HG03571 (cell line): ENCODE measurements around the gene AMZ2.

Source experiments
- ATAC-seq: cut with Tn5 transposase; IDR thresholded peaks from one replicate; pipeline ENCODE4 v1.9.1; 2021; ENCODE audit not compliant: unreplicated experiment

The AMZ2 gene

GRCh38 chr17:68290268-68290954 is 42.6 kb downstream of the AMZ2 start:
- ATAC-seq = no peak

GRCh38 chr17:68290955-68291835 is 43.4 kb downstream of the AMZ2 start, which contains the start of the genes ARSG and SLC16A6:
TSS of gene ARSG (plus strand) at chr17:68291495. CDS start at chr17:68307494, 15,999 bp downstream.
TSS of gene SLC16A6 (minus strand) at chr17:68291127. CDS start at chr17:68278320, 12,807 bp downstream.
- peak; percentile 37 for ATAC-seq

DNA sequence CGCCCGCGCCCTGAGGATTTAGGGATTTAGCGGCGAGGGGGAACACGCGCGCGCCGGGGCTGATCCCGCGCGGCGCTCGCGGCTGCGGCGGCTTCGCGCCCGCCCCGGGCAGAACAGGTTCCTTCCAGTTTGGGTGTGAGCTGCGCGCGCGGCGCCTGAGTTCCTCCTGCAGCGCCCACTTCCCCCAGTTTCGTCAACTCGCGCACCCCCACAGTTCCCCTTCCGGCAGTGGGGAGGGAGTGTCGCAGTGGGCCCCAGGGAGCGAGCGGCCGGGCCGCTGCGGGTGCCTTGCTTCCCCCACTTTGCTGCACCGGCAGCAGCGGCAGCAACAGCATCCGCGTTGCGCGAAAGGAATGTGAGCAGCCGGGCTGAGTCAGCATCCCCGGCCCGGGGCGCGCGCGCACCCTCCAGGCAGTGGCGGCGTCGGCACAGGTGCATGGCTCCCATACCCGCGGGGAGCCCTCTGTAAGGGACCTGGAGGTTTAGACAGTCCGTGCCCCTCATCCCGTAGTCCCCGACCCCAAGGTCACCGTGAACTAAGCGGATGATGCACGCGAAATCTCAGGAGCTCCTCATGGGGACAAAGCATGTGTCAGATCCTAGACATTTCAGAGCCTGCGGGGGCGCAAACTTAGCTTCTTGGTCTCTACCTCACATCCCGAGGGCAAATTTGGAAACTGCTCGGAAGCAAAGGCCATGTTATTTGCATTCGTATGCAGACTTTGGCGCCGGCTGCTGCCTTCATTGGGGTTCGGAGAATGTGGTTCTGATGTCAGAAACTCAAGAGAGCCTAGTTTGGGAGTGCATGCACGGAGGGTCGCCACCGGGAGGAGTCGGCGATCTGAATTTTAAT is 44.2 kb downstream of the AMZ2 start:
- peak; percentile 61 for ATAC-seq

GRCh38 chr17:68292689-68293040 is 44.8 kb downstream of the AMZ2 start:
- ATAC-seq = no peak

GRCh38 chr17:68293490-68294195 is 45.8 kb downstream of the AMZ2 start:
- no peak for ATAC-seq

DNA sequence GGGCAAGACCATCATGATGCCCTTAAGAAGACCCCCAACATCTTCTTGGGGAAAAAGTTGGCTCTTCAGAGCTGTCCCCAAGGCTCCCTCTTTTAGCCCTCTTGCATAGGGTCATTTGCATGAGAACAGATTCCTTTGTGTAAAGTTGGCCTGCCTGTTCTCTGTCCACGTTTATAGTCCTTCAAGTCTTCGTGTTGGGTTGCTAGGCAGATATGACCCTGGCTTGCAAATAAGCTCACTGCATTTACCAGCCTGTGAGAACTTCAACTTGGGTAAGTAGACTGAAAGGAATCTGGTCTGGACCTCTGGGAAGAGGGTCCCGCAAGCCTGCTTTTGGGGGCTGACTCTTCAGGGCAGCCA is 46.3 kb downstream of the AMZ2 start:
- no peak for ATAC-seq

DNA sequence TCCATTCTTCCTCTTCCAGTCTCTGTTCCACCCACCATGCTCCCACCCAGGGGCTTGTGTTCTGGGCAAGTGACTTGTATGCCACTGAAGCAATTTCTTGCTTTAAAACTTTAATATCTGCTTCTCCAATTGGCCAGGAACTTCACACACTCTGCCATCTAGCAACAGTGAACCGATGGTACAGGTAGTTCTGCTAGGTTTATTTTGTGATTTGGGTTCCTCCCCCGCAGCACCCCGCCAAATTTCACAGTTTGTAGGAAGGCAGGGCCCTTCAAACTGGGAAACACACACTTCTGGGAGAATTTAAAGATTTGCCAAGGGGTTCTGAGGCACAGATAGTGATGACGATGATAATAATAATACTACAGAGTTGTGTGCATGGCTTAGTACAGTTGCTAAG is 46.8 kb downstream of the AMZ2 start:
- no peak for ATAC-seq

GRCh38 chr17:68295086-68295485 is 47.2 kb downstream of the AMZ2 start:
- ATAC-seq = no peak

DNA sequence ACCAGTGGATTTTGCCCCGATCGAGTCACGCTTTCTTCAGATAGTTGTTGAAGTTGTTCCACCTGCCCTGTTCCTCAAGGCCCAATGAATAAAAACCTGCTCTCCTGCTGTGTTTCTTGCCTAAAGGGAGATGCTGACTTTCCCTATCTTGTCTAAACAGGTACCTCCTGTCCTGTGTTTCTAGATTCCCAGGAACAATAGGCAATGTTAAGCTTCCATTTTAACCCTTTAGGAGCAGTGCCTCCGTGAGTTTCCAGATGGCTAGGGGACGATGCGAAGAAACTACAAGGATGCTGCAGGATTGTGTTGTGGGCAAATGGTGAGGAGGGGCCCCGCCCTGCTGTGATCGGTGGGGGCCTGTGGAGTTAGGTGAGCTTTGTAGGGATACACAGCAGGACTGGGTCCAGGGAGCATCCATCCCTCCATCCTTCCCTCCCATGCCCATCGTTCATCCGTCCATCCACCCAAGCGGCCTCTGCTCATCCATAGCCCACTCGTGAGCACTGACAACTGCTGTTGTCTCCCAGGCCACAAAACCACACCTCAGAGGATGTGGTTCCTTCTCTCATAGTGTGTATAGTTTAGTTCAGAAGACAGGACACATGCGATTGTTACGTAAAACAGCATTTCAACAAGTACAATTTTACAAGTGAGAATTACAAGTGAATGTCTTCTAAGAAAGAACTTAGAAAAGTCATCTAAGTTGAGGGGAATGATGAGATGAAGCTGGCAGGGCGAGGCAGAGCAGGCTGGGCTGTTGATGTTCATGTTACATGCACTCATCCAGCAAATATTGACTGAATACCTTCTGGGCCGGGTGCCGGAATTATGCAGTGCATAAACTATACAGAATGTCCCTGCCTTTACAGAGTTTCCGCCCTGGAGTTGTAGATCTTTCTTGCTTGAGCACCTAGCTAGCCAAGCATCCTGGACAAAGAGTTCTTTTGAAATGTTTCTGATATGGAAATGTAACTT is 48.7 kb downstream of the AMZ2 start:
- no peak for ATAC-seq

DNA sequence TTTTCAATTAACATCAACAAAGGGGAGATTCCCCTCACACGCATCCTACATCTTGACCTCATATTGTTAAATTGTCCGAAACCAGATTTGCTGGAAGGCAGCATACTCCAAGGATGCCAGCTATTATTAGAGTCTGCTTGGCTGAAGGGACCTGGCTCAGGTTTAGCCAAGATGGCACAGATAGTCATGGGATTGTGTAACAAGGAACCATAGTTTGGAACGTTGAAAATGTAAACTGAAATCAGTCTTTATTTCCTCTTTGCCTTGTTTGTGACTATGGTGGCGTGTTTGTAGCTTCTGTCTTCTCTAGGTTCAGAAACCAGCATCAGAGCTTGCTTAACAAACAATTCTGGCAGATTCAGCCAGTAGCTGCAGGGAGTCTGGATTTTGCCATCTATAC is 49.4 kb downstream of the AMZ2 start:
- ATAC-seq = no peak

- no peak for ATAC-seq
Measured at GRCh38 chr17:68298601-68299000, 50.8 kb downstream of the AMZ2 start.

DNA sequence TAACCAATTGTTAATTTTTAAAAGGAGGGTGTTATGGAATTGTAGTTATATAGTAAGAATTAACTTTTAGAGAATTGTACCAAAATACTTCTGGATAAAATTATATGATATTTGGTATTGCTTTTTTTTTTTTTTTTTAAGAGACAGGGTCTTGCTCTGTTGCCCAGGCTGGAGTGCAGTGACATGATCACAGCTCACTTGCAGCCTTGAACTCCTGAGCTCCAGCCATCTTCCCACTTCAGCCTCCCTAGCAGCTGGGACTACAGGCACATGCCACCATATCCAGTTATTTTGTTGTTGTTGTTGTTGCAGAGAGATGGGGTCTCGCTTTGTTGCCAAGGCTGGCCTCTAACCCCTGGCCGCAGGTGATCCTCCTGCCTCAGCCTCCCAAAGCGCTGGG is 52.0 kb downstream of the AMZ2 start:
- ATAC-seq = no peak

GRCh38 chr17:68301438-68301959 is 53.7 kb downstream of the AMZ2 start:
- no peak for ATAC-seq

DNA sequence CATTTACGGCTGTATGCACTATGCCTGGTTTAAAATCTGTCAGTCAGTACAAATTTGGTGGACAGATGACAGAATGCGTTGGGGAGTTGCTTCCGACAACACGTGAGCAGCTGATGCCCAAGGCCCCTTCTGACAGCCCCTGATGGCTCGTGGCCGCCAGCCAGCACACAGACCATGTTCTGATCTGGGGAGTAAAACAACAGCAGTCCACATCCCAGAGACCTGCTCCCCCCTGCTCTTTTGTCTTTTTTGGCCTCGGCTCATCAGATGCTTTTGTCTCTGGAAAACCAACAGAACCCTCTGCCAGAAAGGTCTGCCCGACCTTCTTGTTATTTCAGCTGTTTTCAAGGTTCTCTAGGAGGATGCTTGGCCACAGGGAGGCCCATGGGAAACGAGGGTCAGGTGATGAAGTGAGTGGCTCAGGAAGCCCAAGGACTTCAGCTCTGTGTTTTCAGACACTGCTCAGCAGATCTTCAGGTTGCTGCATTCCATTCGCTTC is 54.3 kb downstream of the AMZ2 start:
- ATAC-seq = no peak

GRCh38 chr17:68302666-68303065 is 54.8 kb downstream of the AMZ2 start:
- no peak for ATAC-seq

GRCh38 chr17:68304706-68305105 is 56.9 kb downstream of the AMZ2 start:
- ATAC-seq = no peak

GRCh38 chr17:68305142-68305541 is 57.3 kb downstream of the AMZ2 start:
- ATAC-seq = no peak
